AG04450 (cell line): ENCODE measurements around the gene ZNF180. TPM values are rescaled to one million over a fixed set of nuclear protein-coding genes. Genes with fewer than 3 reads are reported as not detected.
A peak's percentile ranks its signal among the peaks of the same experiment; 100 is the strongest.
"Not testable (repeated sequence)": the region's sequence is repeated elsewhere in the genome, so short reads cannot be mapped to it uniquely, and the experiment has no call there.

Experiments used
- CTCF ChIA-PET: fragments of 300-600, 350-600 bp; formaldehyde crosslinking; extraction: SDS; loops from one replicate; lab custom pipeline; 2022; ENCODE audit warnings: antibody characterized with exemption, inconsistent platforms; lab: Charles Lee
- POLR2A ChIA-PET: fragments of 350-600 bp; formaldehyde crosslinking; extraction: SDS; loops from one replicate; lab custom pipeline; 2021; ENCODE audit warnings: antibody characterized with exemption, inconsistent platforms; lab: Yijun Ruan, JAX
- DNase-seq: peaks from one replicate; pipeline ENCODE4 v3.0.0-alpha.2; 2011; ENCODE audit warnings: low read depth, low spot score
- H3K27ac ChIP-seq: one replicate; pipeline ENCODE4 v1.5.1; 2012; ENCODE audit warnings: low read depth, low read length, control low read depth
- H3K27me3 ChIP-seq: one replicate; pipeline ENCODE4 v1.6.0; 2012; ENCODE audit warnings: low read length; ENCODE audit not compliant: control insufficient read depth, insufficient read depth
- H3K4me3 ChIP-seq: 2 replicates; pipeline ENCODE4 v1.5.1; 2011; ENCODE audit warnings: mild to moderate bottlenecking, low read depth, low read length, control low read depth
- H3K9me3 ChIP-seq: 2 replicates; pipeline ENCODE4 v1.5.1; 2012; ENCODE audit warnings: low read length; ENCODE audit not compliant: control insufficient read depth, insufficient read depth
- polyA plus RNA-seq: library from polyadenylated mRNA; depleted of rRNA; stranded (reverse); fragments of >200 nt; gene quantifications from 2 replicates; pipeline ENCODE4 v1.2.3, GENCODE V29; 2011
- TF ChIP-seq, protein P1 (sequence below): IDR thresholded peaks from 2 replicates; pipeline ENCODE4 v1.5.1; 2011; ENCODE audit warnings: low read depth, low read length, control low read depth, inconsistent platforms

ZNF180 gene
- polyA plus RNA-seq, 1 experiment = 2.1 TPM

DNA sequence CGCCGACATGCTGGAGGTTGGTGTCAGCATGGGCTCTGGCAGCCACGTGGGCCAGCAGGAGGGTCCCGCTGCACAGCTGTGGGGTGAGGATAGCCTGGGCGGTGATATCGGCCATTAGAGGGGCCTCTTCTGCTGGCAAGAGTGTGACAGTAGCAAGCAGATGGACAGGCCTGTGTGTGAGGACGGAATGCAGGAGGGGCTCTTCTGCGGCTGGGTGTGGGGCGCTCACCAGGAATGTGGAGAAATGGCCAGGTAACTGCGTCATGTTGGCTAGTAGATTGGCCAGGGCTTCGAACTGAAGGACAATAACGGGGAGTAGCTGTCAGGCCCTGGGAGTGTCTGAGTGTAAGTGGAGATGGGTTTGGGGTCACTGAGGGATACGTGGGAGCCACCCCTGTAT, 44.3 kb downstream of the ZNF180 start:
- DNase-seq, CTCF ChIA-PET, H3K27me3 ChIP-seq, H3K4me3 ChIP-seq, POLR2A ChIA-PET, H3K27ac ChIP-seq: not testable (repeated sequence)
- H3K9me3 ChIP-seq = peaks cover 33% of the 10 kb centered on the region

DNA sequence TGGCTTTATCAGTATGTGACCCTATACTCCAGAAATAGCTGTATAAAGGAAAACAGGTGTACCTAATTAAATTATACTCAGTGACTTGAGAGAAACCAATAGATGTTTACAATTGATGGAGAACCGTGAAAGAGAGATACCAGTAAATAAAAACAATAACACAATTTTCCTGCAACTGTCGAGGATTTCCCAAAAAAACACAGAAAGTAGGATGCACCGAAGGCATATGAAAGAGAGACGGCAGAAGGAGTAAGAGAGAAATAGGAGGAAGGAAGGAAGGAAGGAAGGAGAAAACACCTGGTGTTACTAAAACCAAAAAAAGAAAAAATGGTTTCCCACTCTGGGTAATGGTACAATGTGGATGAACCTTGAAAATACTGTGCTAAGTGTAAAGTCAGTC, 45.2 kb downstream of the ZNF180 start:
- H3K4me3 ChIP-seq = no peak overlapping the region
- no peaks in the 10 kb centered on the region for H3K27me3 ChIP-seq
- H3K9me3 ChIP-seq = peaks cover 35% of the 10 kb centered on the region
- POLR2A ChIA-PET = no interaction called here
- CTCF ChIA-PET = no interaction called here
- TF ChIP-seq, protein P1, sequence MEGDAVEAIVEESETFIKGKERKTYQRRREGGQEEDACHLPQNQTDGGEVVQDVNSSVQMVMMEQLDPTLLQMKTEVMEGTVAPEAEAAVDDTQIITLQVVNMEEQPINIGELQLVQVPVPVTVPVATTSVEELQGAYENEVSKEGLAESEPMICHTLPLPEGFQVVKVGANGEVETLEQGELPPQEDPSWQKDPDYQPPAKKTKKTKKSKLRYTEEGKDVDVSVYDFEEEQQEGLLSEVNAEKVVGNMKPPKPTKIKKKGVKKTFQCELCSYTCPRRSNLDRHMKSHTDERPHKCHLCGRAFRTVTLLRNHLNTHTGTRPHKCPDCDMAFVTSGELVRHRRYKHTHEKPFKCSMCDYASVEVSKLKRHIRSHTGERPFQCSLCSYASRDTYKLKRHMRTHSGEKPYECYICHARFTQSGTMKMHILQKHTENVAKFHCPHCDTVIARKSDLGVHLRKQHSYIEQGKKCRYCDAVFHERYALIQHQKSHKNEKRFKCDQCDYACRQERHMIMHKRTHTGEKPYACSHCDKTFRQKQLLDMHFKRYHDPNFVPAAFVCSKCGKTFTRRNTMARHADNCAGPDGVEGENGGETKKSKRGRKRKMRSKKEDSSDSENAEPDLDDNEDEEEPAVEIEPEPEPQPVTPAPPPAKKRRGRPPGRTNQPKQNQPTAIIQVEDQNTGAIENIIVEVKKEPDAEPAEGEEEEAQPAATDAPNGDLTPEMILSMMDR = no peak
- no peak for DNase-seq
- no peak overlapping the region for H3K27ac ChIP-seq

DNA sequence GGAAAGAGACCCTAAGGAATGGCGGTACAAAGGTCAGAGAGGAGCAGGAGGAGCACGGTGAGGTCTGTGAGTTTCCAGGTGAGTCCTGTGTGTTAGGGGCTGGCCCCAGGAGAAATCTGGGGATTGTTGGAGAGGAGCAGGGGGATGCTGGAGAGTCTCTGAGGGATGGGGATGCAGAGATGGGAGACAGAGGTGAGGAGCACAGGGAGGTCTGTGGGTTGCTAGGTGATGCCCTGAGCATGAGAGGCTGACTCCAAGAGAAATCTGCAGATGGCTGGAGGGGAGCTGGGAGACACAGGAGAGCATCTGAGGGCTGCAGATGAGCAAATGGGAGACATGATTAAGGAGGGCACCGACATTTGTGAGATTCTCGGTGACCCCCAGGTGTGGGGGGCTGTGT, 48.0 kb downstream of the ZNF180 start:
- TF ChIP-seq, protein P1 = no peak
- DNase-seq = no peak
- H3K27me3 ChIP-seq = no peaks in the 10 kb centered on the region
- H3K27ac ChIP-seq = no peak overlapping the region
- CTCF ChIA-PET = no interaction called here
- no peak overlapping the region for H3K4me3 ChIP-seq
- POLR2A ChIA-PET = no interaction called here
- peaks cover 29% of the 10 kb centered on the region for H3K9me3 ChIP-seq

DNA sequence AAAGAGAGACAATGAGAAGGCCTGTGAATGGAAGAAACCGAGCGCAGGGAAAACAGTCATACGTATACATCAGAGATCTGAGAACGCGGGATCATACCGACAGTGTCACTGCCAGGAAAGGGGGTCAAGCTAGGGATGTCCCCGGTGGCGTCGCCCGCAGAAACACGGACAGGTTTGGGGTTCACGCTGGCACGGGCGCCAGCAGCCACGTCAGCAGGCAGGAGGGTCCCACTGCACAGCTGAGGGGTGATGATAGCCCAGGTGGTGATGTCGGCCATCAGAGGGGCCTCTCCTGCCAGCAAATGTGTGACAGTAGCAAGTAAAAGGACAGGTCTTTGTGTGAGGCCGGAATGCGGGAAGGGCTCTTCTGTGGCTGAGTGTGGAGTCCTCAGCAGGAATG, 48.6 kb downstream of the ZNF180 start:
- no peak overlapping the region for H3K4me3 ChIP-seq
- TF ChIP-seq, protein P1 = no peak
- no peak for DNase-seq
- no peak overlapping the region for H3K27ac ChIP-seq
- no peaks in the 10 kb centered on the region for H3K27me3 ChIP-seq
- POLR2A ChIA-PET = no interaction called here
- peaks cover 22% of the 10 kb centered on the region for H3K9me3 ChIP-seq
- CTCF ChIA-PET = no interaction called here

DNA sequence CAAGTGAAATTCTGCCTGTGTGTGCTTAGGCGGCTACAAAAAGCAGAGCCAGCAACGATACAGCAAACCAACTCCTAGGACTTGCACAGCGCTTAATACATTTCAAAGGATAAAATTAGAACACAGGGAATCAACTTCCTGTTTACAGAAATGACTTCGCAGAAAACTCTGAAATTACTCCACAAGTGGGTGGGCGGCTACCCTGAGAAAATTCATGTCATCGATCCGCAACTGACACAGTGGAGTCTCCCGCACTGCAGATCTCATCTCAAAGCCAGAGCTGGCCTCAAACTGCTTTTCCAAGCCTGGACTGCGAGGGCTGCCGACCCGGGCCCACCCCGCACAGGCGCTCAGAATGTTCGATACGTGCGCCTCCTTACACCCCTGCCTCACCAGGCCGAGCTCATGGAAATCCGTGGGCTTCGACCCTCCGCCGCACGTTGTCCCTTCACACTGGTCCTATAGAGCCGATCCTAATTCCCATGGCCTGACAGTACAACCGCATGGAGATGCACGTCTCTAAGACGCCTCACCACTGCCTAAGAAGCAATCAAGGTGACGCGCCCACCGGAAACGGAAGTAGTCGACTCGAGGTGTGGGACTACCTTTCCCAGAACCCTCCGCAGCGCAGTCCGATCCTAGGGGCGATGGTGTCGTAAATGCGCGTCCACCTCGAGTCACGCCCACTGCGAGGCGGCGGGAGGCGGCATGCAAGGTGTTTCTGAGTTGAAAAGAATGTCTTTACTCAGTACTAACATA, 52.2 kb downstream of the ZNF180 start, which contains the start of gene ZNF229:
Gene ZNF229 (minus strand): TSS at position 557 of the 759 bp plus-strand sequence. CDS start 5,625 bp downstream, outside the sequence.
- peak; percentile 87 for DNase-seq
- peaks cover 17% of the 10 kb centered on the region for H3K9me3 ChIP-seq
- H3K4me3 ChIP-seq = peak within 1 kb of the TSS; percentile 91
- TF ChIP-seq, protein P1 = no peak
- H3K27me3 ChIP-seq = no peaks in the 10 kb centered on the region
- ChIA-PET CTCF (no interaction called here), POLR2A (no interaction called here)
- peak within 1 kb of the TSS; percentile 81 for H3K27ac ChIP-seq
